Suppressor macrophage (primary cell): Measurements from ENCODE around the gene KRTAP19-5.
"Not testable (repeated sequence)": the region's sequence is repeated elsewhere in the genome, so short reads cannot be mapped to it uniquely, and the experiment has no call there.

Experiments used
- DNase-seq, 4 experiments: peaks; one replicate each; pipeline ENCODE4 v3.0.0-alpha.2; 2020 to 2022
- total RNA-seq, 17 experiments: gene quantifications; one replicate each; lab custom pipeline; 2026; ENCODE audit warnings: mixed read lengths in 6 of 17, inconsistent platforms in 3 of 17; lab: John Stamatoyannopoulos, UW

Gene KRTAP19-5
- total RNA-seq: 0 reads per million in 17 experiments

- no peak for DNase-seq
These were observed at the start of gene KRTAP19-5 for GRCh38 chr21:30502041-30502440. TSS of gene KRTAP19-5 (minus strand) at chr21:30502141. CDS start at chr21:30502090, 51 bp downstream.

- DNase-seq: no peak
These were observed 39.8 kb upstream of the KRTAP19-5 start, which contains the start of gene KRTAP19-6 for GRCh38 chr21:30541764-30542163. TSS of gene KRTAP19-6 (minus strand) at chr21:30541864. CDS start at chr21:30541833, 31 bp downstream.

GRCh38 chr21:30518876-30519275 is 16.9 kb upstream of the KRTAP19-5 start:
- DNase-seq: no peak

GRCh38 chr21:30515681-30516080 is 13.7 kb upstream of the KRTAP19-5 start:
- DNase-seq: no peak

GRCh38 chr21:30505621-30506205 is 3.8 kb upstream of the KRTAP19-5 start:
- not testable (repeated sequence) for DNase-seq

GRCh38 chr21:30497065-30497464 is 4.9 kb downstream of the KRTAP19-5 start, which contains the start of gene KRTAP19-4:
TSS of gene KRTAP19-4 (minus strand) at chr21:30497165. CDS start at chr21:30497110, 55 bp downstream.
- no peak for DNase-seq

GRCh38 chr21:30491963-30492428 is 9.9 kb downstream of the KRTAP19-5 start, which contains the start of gene KRTAP19-3:
TSS of gene KRTAP19-3 (minus strand) at chr21:30492013. CDS start at chr21:30491957, 56 bp downstream.
- no peak for DNase-seq

- no peak for DNase-seq
These were observed 14.6 kb downstream of the KRTAP19-5 start, which contains the start of gene KRTAP19-2 for GRCh38 chr21:30487336-30487735. TSS of gene KRTAP19-2 (minus strand) at chr21:30487436. CDS start at chr21:30487348, 88 bp downstream.

GRCh38 chr21:30486180-30486579 is 15.8 kb downstream of the KRTAP19-5 start:
- no peak for DNase-seq

- no peak for DNase-seq
These were observed 19.8 kb downstream of the KRTAP19-5 start for GRCh38 chr21:30482130-30482529.

GRCh38 chr21:30480145-30480544 is 21.8 kb downstream of the KRTAP19-5 start, which contains the start of gene KRTAP19-1:
TSS of gene KRTAP19-1 (minus strand) at chr21:30480367. CDS start at chr21:30480317, 50 bp downstream.
- DNase-seq: no peak

GRCh38 chr21:30479259-30479658 is 22.7 kb downstream of the KRTAP19-5 start:
- no peak for DNase-seq

GRCh38 chr21:30478004-30478403 is 23.9 kb downstream of the KRTAP19-5 start:
- no peak for DNase-seq

GRCh38 chr21:30468900-30469714 is 32.8 kb downstream of the KRTAP19-5 start:
- no peak for DNase-seq

- peak in 1 of 4 experiments; percentile 11 for DNase-seq
These were observed 38.2 kb downstream of the KRTAP19-5 start for GRCh38 chr21:30463713-30464112.
